Camera-type eye (tissue), 1 donor: ENCODE results near the gene SYCN. TPM values are rescaled to one million over a fixed set of nuclear protein-coding genes. Genes with fewer than 3 reads are reported as not detected.

Experiments used
- total RNA-seq: library from RNA; depleted of rRNA; stranded (reverse); fragments of >200 nt; gene quantifications from one replicate; pipeline ENCODE4 v1.2.3, GENCODE V29; 2014

Gene SYCN
- not detected for total RNA-seq

DNA sequence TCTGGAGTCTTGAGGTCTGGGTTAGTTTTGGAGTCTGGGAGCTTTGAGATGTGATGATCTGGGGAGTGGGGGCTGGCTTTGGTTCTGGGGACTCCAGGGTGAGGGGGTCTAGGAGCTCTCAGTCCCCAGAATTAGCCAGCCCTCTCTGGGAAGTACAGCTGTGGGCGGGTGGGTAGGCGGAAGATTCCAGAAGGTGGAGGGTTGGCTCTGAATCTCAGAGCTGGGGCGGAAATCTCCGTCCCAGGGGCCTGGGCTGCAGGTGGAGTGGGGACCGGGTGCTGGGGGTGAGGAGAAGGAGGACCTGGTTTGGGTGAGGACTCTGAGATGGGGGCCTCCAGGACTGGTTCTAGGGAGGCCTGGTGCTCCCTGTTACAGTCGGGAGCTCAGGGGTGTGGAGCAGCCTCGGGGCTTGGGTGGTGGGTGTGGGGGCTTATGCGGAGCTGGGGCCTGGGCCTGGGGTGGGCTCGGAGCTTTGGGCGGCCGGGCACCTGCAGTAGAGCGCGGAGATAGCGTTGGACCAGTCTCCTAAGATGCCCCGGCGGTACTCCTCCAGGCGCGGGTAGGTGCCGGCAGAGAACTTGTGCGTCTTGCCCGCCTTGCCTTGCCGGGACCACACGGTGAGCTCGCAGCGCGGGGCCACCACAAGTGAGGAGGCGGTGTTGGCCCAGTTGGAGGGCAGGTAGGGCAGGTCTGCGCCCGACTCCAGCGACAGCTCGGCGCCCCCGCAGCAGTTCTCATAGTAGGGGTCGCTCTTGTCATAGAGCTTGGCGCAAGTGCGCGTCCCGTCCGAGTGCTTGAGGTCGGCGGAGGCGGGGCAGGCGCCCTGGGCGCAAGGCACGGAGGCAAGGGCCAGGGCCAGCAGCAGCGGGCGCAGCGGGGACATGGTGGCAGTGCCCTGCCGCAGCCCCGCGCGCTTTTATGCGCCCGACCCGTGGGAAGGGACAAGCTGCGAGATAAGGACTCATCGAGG, at the start of gene SYCN:
TSS of gene SYCN (minus strand) at position 892 of the 970 bp plus-strand sequence. CDS start at position 883, 9 bp downstream.

DNA sequence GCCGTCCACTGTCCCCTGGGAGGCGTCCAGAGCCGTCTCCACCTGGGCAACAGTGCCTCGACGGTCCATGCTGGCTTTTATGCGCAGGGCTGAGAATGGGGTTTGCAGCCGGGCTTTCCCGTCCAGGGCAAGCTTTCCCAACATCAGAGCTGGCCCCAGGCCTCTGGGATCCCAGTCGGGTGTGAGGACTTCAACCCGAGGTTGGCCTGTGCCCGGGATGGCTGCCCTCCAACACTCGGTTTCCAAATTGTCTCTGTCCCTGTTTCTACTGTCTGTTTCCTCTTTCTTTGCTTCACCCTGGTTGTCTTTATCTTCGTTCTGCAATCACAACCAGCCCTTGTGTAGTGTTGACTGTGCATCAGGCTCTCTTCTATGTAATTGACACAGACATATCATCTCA, 44.7 kb upstream of the SYCN start, which contains the start of gene IFNL4:
TSS of gene IFNL4 (minus strand) at position 51 of the 400 bp plus-strand sequence.

GRCh38 chr19:39244410-39245100, 40.5 kb upstream of the SYCN start, which contains the start of gene IFNL3:
Gene IFNL3, minus strand, starts transcription at chr19:39245006. Its CDS starts 39 bp downstream, at chr19:39244967.

DNA sequence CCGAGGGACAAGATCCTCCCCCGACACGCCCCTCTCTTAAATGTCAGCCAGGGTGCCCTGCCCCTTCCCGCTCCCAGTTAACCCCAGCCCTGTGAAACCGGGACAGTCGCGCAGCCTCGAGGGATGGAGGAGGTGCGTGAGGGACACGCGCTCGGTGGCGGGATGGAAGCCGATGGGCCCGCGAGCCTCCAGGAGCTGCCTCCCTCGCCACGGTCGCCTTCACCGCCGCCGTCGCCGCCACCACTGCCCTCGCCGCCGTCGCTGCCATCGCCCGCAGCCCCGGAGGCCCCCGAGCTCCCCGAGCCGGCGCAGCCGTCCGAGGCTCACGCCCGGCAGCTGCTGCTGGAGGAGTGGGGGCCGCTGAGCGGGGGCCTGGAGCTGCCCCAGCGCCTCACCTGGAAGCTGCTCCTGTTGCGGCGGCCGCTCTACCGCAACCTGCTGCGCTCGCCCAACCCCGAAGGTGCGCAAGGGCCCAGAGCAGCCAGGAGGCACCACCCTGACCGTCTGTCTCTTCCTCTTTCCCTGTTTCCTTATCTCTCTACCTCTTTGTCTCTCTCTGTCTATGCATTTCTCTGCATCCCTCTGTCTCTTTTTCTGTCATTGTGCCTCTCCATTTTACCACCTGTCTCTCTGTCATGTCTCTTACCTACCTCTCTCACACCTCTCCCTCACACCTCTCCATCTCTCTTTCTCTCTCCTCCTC, 7.1 kb downstream of the SYCN start, which contains the start of gene NCCRP1:
TSS of gene NCCRP1 (plus strand) at position 105 of the 703 bp plus-strand sequence. CDS start at position 124, 19 bp downstream.

Other genes with a start within 250 kb of the SYCN start
- gene FBXO17, start 228.5 kb downstream of the SYCN start, total RNA-seq = 25.0 TPM
- gene FBXO27, start 171.7 kb downstream of the SYCN start, total RNA-seq = 9.3 TPM
- gene ACP7, start 119.9 kb downstream of the SYCN start, total RNA-seq = not detected
- gene PAK4, start 78.5 kb downstream of the SYCN start, total RNA-seq = 31.8 TPM
- 20.0 TPM for gene NCCRP1, start 7.3 kb downstream of the SYCN start, total RNA-seq
- not detected for gene IFNL3, start 40.7 kb upstream of the SYCN start, total RNA-seq
- gene IFNL4, start 44.6 kb upstream of the SYCN start, total RNA-seq = not detected
- gene IFNL2, start 64.1 kb upstream of the SYCN start, total RNA-seq = not detected
- gene IFNL1, start 92.1 kb upstream of the SYCN start, total RNA-seq = not detected
- 20.6 TPM for gene LRFN1, start 116.6 kb upstream of the SYCN start, total RNA-seq
- 7.3 TPM for gene GMFG, start 131.8 kb upstream of the SYCN start, total RNA-seq
- gene SAMD4B, start 138.2 kb upstream of the SYCN start, total RNA-seq = 81.2 TPM
- 34.6 TPM for gene PAF1, start 186.8 kb upstream of the SYCN start, total RNA-seq
- 19.4 TPM for gene MED29, start 187.1 kb upstream of the SYCN start, total RNA-seq
- gene ZFP36, start 202.6 kb upstream of the SYCN start, total RNA-seq = 23.1 TPM
- gene PLEKHG2, start 208.4 kb upstream of the SYCN start, total RNA-seq = 34.6 TPM
- gene RPS16, start 231.7 kb upstream of the SYCN start, total RNA-seq = 77.1 TPM
- 76.5 TPM for gene SUPT5H, start 241.3 kb upstream of the SYCN start, total RNA-seq